Stimulated activated CD8-positive, alpha-beta memory T cell treated with anti-CD3 and anti-CD28 coated beads, Interleukin-12 subunit alpha, Interleukin-12 subunit beta, amount 100 ng/mL, for 1 hour (primary cell): ENCODE results near the gene LSM14B.

Source experiments
- DNase-seq: peaks from one replicate; pipeline ENCODE4 v3.0.0-alpha.2; 2020; ENCODE audit warnings: low read depth

The LSM14B gene

DNA sequence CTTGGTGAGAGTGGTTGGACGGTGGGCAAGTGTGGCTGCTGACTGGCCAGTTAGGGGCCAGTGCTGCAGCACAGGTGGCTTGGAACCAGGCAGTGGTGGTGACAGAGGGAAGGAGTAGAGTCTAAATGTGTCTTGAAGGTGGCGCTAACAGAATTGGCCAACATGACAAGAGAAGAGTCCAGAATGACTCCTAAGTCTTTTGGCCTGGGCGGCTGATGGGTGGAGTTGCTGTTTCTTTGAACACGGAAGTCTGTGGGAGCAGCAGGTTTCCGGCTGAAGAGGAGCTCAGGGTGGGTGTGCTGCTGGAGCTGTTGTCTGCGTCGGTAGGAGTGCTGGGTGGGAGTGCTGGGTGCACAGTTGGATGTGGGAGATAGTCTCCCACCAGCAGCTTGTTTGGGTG lies 10.1 kb downstream of the LSM14B start:
- no peak for DNase-seq

- DNase-seq: no peak
Observed at GRCh38 chr20:62133051-62133845, 11.0 kb downstream of the LSM14B start.

DNA sequence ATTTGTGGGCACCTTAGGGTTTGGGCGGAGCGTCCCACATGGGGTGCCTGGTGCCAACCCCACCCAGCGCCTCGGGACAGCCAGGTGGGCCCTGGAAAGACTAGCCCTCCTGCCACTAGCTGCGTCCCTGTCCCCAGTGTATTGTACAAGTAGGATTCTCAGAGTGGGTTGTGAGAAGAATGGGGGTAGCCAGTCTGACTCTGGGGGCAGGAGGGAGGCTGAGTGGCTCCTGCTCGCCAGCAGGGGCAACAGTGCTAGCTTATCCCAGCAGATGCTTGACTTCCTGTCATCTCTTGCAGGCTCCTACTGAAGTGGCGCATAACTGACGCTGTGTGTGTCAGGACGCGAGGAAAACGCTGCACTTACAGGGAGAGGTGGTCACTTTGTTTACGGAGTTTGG lies 11.6 kb downstream of the LSM14B start:
- DNase-seq: no peak

- DNase-seq: no peak
Observed at GRCh38 chr20:62134735-62135231, 12.5 kb downstream of the LSM14B start.

- no peak for DNase-seq
Observed at GRCh38 chr20:62135573-62136266, 13.4 kb downstream of the LSM14B start.

DNA sequence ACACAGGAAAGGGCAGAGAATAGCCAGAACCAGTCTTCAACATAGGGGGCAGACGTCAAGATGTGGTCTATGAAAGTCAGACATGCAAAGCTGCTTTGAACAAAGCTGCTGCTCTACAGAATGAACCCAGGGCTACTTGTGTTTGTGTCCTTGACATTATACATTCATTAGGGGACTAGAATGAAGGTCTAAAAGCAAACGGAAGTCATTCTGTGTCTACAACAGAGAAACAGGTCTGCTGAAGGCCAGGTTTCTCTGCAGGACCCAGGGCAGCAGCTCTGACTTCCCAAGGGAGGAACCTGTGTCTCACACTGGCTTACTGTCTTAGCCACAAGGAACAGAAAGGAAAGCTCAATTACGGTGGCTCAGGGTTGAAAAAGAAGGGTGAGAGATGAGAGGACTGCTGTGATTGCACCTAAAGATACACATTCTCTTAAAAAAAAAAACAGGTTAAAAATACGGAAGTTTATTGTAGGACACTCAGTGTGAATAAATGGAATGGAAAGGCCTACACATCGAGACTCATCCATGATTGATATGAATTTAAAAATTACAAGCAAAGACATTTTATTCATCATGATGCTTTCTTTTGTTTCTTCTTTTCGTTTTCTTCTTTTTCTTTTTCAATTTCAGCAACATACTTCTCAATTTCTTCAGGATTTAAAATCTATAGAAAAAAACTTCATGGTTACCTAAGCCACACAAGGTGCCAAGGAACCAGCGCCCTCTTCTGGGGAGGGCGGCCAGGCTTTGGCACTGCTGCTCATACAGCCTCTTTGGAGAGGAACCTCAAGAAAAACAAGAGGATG lies 14.2 kb downstream of the LSM14B start:
- DNase-seq: peak; percentile 54

GRCh38 chr20:62137092-62137384 lies 14.8 kb downstream of the LSM14B start:
- DNase-seq: no peak

DNA sequence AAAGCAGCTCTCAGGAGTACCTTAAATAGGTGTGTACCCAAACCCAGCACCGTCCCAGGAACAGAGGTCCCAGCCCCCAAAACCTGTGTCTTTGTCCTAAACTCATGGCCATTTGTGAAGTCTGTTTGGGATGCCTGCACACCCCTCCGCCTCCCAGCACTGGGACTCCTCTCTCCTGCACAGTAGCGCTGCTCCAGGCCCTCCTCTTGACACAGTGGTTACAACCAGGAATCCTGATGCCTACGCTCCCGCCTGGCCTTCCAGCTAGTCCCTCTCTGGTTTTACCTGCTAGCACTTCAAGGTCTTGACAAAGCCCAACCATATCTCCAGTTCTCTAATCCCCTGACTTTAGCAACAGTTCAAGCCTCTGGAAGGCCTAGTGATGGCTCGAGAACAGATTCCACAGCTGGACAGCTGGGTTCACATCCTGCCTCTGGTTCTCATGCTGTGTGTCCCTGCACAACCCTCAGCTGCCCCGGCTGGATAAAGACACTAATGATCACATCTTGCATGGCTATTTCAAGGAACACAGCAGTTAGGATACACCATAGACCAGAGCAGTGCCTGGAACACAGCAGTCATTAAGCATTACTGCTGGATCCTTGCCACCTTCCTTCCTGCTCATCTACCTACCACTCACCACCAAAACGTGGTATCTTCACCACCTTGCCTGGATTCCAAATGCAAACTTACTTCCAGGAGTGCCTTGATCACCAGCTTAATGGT lies 15.4 kb downstream of the LSM14B start:
- no peak for DNase-seq

GRCh38 chr20:62138204-62138543 lies 15.9 kb downstream of the LSM14B start:
- no peak for DNase-seq

GRCh38 chr20:62138912-62139311 lies 16.6 kb downstream of the LSM14B start:
- no peak for DNase-seq

DNA sequence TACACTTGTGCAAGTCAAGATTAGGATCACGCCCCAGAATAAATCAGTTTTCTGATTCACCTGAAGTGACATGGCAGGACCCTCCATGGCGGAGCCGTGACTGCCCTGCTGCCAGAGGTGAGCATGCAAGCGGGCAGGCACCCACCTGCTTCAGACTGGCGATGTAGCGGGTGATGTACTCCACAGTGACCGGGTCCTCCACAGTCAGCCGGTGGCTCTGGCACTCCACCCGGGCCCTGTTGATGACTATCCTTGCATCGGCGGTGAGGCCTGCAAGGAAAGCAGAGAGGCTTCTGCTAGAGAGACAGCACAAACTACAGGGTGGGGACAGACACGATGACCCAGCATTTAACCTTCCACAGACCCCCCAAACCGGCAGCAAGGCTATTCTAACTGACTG lies 17.4 kb downstream of the LSM14B start:
- no peak for DNase-seq

DNA sequence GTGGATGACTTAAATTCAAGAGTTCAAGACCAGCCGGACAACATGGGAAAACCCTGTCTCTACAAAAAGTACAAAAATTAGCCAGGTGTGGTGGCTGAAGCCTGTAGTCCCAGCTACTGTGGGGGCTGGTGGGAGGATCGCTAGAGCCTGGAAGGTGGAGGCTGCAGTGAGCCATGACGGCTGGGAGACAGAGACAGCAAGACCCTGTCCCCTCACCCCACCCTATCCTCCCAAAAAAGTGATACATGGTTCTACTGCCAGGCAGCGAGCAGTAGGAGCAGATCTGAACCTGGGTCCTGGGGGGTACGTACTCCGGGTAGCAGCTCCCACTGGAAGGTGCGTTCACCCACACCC lies 18.7 kb downstream of the LSM14B start:
- no peak for DNase-seq

DNA sequence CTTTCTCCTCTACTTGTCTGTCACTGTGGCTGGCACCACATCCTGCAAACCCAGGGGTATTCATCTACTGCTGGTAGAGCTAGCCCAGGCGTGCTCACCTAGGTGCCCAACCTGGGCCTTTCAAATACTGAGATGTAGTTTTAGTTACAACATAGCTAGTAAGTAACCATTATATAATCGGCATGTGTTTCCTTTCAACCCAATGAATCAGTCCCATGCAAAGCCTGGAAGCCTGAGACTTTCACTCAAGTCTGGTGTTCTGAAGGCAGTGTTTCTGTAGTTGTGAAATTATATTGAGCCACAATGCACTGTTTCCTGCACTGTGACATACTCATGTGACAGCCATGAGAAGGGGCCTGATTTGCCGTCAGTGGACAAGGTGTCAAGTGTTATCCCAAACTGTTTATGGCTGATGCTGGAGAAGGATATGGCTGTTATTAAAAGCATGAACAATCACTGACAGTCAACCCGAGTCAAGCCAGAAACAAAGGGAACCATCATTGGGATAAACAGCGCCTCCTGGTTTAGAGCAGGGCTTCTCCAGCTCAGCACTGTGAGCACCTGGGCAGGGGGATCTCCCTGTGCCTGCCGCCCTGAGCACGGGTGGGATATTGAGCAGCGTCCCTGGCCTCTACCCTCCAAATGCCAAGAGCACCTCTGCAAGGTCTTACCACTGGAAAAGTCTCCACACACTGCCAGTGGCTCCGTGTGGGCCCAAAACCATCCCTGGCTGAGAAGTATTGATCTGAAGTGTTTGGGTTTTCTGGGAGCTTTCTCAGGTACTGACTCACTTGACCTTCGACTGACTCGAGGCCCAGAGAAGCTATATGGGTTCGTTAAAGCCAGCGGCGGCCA lies 19.3 kb downstream of the LSM14B start:
- DNase-seq: no peak

GRCh38 chr20:62142252-62143080 lies 20.2 kb downstream of the LSM14B start:
- no peak for DNase-seq

- peak; percentile 71 for DNase-seq
Observed at GRCh38 chr20:62143081-62143956, 21.0 kb downstream of the LSM14B start, which contains the start of the genes PSMA7 and SS18L1. TSS of gene PSMA7 (minus strand) at chr20:62143394. CDS start at chr20:62143303, 91 bp downstream. TSS of gene SS18L1 (plus strand) at chr20:62143769. CDS start at chr20:62143821, 52 bp downstream.

- DNase-seq: no peak
Observed at GRCh38 chr20:62143957-62144825, 21.9 kb downstream of the LSM14B start.

- DNase-seq: no peak
Observed at GRCh38 chr20:62145688-62146018, 23.4 kb downstream of the LSM14B start.

- DNase-seq: no peak
Observed at GRCh38 chr20:62146019-62146755, 23.9 kb downstream of the LSM14B start.
